Stimulated activated naive CD8-positive, alpha-beta T cell treated with anti-CD3 and anti-CD28 coated beads, Interleukin-15, amount 100 ng/mL, for 72 hours (primary cell): ENCODE results near the gene RAD51B.
"Not testable (repeated sequence)": the region's sequence is repeated elsewhere in the genome, so short reads cannot be mapped to it uniquely, and the experiment has no call there.

Experiments used
- ATAC-seq: fragments of 150-1000 bp; cut with Tn5 transposase; 2 replicates; pipeline ENCODE4 v1.10.0; 2021; ENCODE audit warnings: mild to moderate bottlenecking, moderate library complexity
- DNase-seq, 2 donors: peaks; one replicate each; pipeline ENCODE4 v3.0.0; 2021 to 2022
- H3K27ac Mint-ChIP-seq, 2 donors: one replicate each; pipeline ENCODE4 v1.8.0; 2022; ENCODE audit warnings: mild to moderate bottlenecking in 2 of 2, mixed read lengths in 2 of 2, moderate library complexity in 2 of 2
- H3K27me3 Mint-ChIP-seq: one replicate; pipeline ENCODE4 v1.8.0; 2022; ENCODE audit warnings: mixed read lengths
- H3K4me1 Mint-ChIP-seq: one replicate; pipeline ENCODE4 v1.8.0; 2022; ENCODE audit warnings: mild to moderate bottlenecking, mixed read lengths
- H3K4me3 Mint-ChIP-seq, 2 donors: one replicate each; pipeline ENCODE4 v1.8.0; 2022; ENCODE audit warnings: mild to moderate bottlenecking in 2 of 2, mixed read lengths in 2 of 2, moderate library complexity in 1 of 2
- H3K9me3 Mint-ChIP-seq, 2 donors: one replicate each; pipeline ENCODE4 v1.8.0; 2022; ENCODE audit warnings: mixed read lengths in 2 of 2

RAD51B gene

DNA sequence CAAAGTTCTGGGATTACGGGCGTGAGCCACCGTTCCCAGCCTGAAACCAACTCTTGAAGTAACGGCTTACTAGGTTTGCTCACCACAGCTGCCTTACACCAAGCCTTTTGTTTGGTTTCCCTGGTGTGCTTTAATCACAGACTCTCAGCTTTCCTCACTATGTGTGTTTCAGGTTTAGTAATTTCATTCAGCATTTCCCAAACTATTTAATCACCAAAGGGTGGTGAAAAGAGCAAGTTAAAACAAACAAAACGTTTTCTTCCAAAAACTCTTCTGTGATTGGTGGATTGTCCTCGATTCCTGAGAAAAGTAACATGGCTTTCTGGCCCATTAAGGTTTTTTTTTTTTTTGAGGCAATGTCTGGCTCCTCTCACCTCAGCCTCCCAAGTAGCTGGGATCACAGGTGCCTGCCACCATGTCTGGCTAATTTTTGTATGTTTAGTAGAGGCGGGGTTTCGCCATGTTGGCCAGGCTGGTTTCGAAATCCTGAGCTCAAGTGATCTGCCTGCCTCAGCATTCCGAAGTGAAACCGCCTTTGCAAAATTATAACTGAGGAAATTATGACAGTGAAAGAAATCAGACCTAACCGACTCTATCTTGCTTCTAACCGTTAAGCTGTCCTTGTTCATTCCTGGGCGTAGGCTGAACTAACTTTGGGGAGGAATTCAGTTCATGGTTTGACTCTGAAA lies 1.7 kb upstream of the RAD51B start:
- DNase-seq (no peak), ATAC-seq (no peak)
- Mint-ChIP-seq H3K4me3 (peak overlapping the region in 1 of 2 donors; percentile 97), H3K27ac (no peak overlapping the region), H3K4me1 (peaks cover 48% of the 10 kb centered on the region), H3K27me3 (no peaks in the 10 kb centered on the region), H3K9me3 (no peaks in the 10 kb centered on the region)

DNA sequence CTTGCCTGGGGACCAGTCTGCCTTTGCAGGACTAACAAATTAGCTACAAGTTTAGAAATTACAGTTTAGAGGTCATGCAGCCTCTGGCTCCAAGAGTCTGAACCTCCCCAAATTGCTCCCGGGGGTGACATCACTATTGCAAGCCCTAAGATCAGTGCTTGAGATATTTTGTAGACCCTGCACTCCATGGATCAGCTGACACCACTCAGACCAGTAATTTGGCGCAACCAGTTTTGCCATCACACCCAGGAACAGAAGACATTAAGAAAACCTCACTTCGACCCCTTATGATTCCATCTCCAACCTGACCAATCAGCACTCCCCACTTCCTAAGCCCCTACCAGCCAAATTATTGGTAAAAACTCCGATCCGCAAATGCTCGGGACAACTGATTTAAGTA lies 1.1 kb upstream of the RAD51B start:
- H3K27ac Mint-ChIP-seq, H3K9me3 Mint-ChIP-seq: not testable (repeated sequence)

DNA sequence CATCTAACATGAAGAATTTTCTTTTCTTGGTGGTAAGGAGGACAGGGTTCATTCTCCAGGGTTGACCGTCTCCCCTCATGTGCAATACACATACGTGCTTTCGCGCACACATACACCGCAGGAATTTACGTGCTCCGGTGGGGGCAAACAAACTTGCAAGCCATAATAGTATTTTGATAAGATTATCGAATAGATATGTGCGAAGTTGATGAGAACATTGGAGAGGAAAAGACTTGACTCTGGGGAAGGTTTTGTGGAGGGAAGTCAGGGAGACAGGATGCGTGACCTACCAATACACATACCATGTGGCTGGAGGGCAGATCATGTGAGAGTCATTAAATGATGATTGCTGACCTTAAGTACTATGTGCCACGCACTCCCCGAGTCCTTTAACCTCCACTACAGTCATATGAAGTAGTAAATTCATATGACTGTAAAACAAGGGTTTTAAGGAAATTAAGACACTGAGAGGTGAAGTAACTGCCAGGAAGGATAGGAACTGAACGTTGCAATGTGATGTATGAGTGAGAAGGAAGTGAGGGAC lies 921 bp downstream of the RAD51B start:
- ATAC-seq (peak; percentile 37), DNase-seq (no peak)
- H3K4me1 Mint-ChIP-seq = peaks cover 33% of the 10 kb centered on the region
- H3K27ac Mint-ChIP-seq = peak overlapping the region; percentile 97 to 98
- no peaks in the 10 kb centered on the region for H3K27me3 Mint-ChIP-seq
- H3K9me3 Mint-ChIP-seq = no peaks in the 10 kb centered on the region
- peak overlapping the region; percentile 97 to 98 for H3K4me3 Mint-ChIP-seq

More for the DNA sequence above, 1.1 kb upstream of the RAD51B start:
- not testable (repeated sequence) for DNase-seq, H3K27me3 Mint-ChIP-seq, ATAC-seq
- H3K4me3 Mint-ChIP-seq = peak overlapping the region; percentile 97 to 98
- H3K4me1 Mint-ChIP-seq = peaks cover 48% of the 10 kb centered on the region

DNA sequence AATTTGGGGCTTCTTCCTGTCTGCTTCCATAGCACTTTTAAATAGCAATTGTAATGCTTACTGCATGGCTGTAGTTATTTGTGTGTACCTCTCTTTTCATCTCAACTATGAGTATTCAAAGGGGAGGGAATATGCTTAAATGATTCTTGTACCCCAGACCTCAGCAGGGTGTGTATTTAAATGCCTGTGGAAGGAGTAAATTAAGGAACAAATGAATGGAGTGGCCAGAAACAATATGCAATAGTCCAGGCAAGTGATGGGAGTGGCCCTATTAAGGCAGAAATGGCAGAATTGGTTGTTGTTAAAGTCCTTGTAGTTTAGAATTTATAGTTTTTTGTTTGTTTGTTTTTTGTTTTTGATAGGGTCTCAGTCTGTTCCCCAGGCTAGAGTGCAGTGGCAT lies 1.5 kb downstream of the RAD51B start:
- Mint-ChIP-seq H3K27me3 (no peaks in the 10 kb centered on the region), H3K27ac (no peak overlapping the region), H3K4me1 (peaks cover 28% of the 10 kb centered on the region), H3K9me3 (no peaks in the 10 kb centered on the region), H3K4me3 (peak overlapping the region; percentile 97 to 98)
- no peak for DNase-seq
- ATAC-seq = no peak

DNA sequence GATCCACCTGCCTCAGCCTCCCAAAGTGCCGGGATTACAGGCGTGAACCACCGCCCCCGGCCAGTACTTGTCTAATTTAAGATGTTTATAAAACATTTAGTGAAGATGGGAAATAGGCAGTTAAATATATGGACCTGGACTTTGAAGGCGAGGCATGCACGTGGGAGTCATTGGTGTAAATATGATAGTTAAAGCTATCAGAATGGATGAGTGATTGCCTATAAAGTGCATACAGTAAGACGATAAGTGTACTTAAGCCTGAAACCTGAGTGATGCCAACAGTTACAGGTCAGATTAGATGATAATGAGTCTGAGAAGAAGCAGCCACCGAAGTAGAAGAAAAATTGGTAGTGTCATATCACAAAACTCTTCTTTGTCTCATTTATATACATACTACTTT lies 11.5 kb downstream of the RAD51B start:
- ATAC-seq = no peak
- Mint-ChIP-seq H3K4me1 (no peaks in the 10 kb centered on the region), H3K27me3 (no peaks in the 10 kb centered on the region), H3K4me3 (no peak overlapping the region), H3K27ac (no peak overlapping the region), H3K9me3 (peaks cover 0 to 4% of the 10 kb centered on the region in 2 donors)
- DNase-seq = no peak

DNA sequence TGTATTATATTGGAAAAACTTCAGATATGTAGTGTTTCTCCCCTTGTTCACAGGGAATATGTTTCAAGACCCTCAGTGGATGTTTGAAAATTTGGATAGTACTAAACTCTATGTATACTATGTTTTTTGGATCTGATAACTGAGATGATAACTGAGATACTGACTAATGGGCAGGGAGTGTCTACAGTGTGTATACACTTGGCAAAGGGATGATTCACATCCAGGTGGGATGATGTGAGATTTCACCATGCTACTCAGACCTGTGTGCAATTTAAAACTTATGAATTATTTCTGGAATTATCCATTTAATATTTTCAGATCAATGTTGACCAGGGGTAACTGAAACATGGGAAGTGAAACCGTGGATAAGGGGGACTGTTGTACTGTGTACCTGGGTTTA lies 13.8 kb downstream of the RAD51B start:
- Mint-ChIP-seq H3K27ac (no peak overlapping the region), H3K4me3 (no peak overlapping the region), H3K4me1 (no peaks in the 10 kb centered on the region), H3K9me3 (peaks cover 0 to 3% of the 10 kb centered on the region in 2 donors), H3K27me3 (no peaks in the 10 kb centered on the region)
- ATAC-seq (no peak), DNase-seq (no peak)

DNA sequence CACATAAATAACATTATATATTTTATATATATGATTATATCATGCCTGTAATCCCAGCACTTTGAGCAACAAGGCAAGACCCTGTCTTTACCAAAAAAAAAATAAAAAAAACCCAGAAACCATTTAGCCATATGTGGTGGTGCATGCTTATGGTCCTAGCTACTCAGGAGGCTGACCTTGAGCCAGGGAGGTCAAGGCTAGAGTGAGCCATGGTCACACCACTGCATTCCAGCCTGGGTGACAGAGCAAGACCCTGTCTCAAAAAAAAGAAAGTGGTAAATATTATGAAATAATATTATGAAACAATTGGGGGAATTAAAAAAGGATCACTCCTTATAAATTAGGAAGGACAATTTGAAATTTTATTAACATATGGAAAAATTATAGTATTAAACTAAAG lies 16.0 kb downstream of the RAD51B start:
- no peaks in the 10 kb centered on the region for H3K27me3 Mint-ChIP-seq
- DNase-seq (no peak), ATAC-seq (no peak)
- H3K4me3 Mint-ChIP-seq = no peak overlapping the region
- no peak overlapping the region for H3K27ac Mint-ChIP-seq
- no peaks in the 10 kb centered on the region for H3K9me3 Mint-ChIP-seq
- H3K4me1 Mint-ChIP-seq = no peaks in the 10 kb centered on the region

DNA sequence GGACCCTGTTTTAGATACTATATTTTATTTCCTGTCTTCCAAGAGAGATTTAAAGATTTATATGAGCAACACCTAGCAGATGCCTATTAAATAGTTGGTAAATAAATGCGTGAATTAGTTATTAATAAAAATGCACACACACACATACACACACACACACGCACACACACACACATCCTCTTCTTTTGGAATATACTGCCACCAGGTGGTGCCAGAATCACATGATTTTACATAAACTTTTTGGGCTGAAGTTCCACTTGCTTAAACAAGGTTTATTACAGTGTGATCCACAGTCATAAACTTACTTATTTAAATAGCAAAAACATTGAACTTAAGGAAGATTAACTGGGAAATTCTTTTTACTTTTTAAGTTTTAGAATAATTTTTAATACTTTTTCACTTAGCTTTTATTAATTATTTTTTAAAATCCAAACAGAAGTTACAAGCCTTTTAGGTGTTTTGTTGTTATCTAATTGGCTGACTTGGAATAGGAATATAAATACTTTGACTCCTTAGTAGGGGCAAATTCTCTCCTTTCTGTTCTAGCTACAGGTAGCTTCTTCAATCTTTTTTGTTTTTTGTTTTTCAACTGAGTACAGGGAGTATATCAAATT lies 17.5 kb downstream of the RAD51B start:
- DNase-seq (peak; percentile 30 to 47), ATAC-seq (no peak)
- Mint-ChIP-seq H3K4me3 (no peak overlapping the region), H3K27ac (no peak overlapping the region), H3K9me3 (no peaks in the 10 kb centered on the region), H3K27me3 (no peaks in the 10 kb centered on the region), H3K4me1 (no peaks in the 10 kb centered on the region)

DNA sequence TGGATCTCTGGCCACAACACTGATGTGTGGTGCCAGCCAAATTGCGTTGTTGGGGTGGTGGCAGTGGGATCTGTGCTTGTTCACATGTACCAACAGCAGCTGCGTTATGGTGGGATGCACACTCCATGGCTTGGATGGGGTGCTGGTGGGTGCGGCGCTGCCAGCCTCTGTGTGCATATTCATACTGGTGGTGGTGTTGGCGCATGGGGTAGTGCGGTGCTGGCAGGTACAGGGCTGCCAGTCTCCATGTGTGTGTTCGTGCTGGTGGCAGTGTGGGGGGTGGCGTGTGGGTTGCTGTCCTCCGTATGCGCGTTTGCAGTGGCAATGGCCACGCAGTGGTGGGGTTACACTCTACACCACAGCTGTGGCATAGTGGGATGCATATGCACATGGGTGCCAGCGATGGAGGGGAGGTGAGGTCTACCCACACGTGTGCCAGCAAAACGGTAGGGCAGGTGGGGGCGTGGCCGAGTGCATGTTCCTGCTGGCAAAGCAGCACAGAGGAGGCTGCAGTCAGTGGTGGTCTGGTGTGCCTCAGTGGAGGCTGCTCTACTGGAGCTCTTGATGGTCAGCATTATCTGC lies 26.5 kb downstream of the RAD51B start:
- Mint-ChIP-seq H3K4me3 (no peak overlapping the region), H3K9me3 (peaks cover 20 to 33% of the 10 kb centered on the region in 2 donors), H3K27me3 (no peaks in the 10 kb centered on the region), H3K4me1 (peaks cover 17% of the 10 kb centered on the region), H3K27ac (peak overlapping the region in 1 of 2 donors; percentile 36)
- DNase-seq = no peak
- no peak for ATAC-seq

DNA sequence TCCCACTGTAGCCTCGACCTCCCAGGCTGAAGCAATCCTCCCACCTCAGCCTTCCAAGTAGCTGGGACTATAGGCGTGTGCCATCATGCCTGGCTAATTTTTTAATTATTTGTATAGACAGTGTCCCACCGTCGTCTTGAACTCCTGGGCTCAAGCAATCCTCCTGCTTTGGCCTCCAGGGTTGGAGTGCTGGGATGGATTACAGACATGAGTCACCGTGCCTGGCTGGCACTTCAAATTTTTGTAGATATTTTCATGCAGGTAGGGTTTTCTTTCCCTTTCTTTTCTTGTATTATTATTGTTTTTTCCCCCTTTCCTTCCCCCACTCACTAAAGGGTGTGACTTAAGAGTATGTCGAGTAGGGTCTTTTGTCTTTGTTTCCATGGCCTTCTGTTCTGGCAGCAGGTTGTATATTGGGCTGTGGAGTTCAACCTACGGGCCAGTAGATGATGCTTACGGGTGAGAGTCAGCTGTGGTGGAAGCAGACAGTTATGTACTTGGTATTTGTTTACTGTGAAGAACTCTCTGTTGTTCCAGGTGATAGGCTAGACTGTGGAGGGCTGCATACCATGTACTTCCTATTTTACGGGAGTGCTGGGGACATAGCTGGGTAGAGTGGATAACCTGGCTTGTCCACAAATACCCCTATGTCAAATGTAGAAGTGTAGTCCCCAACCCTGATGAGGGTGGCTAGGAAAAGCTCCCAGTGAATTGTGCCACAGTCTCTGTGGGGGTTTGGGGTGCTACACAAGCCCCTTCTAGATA lies 30.7 kb downstream of the RAD51B start:
- no peak overlapping the region for H3K4me3 Mint-ChIP-seq
- DNase-seq (no peak), ATAC-seq (no peak)
- no peak overlapping the region for H3K27ac Mint-ChIP-seq
- no peaks in the 10 kb centered on the region for H3K27me3 Mint-ChIP-seq
- H3K4me1 Mint-ChIP-seq = peaks cover 11% of the 10 kb centered on the region
- peaks cover 20 to 33% of the 10 kb centered on the region in 2 donors for H3K9me3 Mint-ChIP-seq

DNA sequence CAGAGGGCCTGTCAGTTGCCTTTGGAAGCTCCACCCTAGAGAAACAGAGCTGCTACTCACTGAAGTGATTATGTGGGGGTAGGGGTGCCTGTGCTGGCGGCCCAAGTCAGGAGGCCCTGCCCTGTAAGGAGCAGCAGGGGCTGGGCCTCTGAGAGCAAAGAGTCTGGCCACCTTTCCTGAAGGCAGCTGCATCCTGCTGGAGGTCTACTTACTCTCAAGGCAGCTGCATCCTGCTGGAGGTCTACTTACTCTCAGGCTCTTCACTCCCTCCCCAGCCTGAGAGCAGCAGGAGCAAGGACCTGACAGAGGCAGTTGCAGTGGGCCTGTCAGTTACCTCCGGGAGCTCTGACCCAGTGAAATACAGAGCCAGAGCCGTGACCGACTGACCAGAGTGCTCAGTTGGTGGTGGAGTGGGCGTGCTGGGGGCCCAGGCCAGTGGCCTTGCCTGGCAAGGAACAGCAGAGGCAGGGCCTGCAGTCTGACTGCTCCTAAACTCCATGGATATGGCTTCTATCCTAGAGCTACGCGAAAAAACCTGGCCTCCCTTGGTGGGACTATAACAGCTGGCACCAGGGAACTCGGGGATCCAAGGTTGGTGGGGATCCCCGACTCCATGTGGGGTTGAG lies 32.3 kb downstream of the RAD51B start:
- Mint-ChIP-seq H3K4me1 (peaks cover 11% of the 10 kb centered on the region), H3K27ac (no peak overlapping the region), H3K27me3 (no peaks in the 10 kb centered on the region), H3K4me3 (no peak overlapping the region), H3K9me3 (peaks cover 14 to 21% of the 10 kb centered on the region in 2 donors)
- DNase-seq (no peak), ATAC-seq (no peak)

DNA sequence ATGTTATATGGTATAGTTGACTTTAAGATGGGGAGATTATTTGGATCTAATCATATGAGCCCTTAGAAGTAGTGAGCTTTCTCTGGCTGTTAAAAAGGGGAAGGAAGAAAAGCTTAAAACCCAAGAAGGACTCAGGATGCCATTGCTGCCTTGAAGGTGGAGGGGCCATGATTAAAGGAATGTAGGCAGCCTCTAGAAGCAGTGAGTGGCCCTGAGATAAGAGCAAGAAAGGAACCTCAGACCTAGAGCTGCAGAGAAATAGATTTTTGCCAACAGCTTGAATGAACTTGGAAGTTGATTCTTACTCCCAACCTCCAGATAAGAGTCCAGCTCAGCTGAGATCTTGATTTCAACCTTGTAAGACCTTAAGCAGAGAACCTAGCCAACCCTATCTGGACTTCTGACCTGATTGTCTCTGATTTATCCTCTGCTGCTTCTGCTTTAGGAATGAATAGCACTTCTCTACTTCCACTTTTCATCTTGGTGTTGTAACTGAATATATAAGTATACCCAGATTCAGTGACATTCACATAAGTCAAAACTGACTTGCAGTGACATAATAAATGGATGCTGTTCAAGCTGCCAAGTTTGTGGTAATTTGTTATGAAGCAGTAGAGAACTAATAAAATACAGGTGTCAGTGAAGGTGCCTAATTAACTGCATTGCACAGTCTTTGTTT lies 33.5 kb downstream of the RAD51B start:
- Mint-ChIP-seq H3K9me3 (peaks cover 6 to 9% of the 10 kb centered on the region in 2 donors), H3K4me3 (no peak overlapping the region), H3K27me3 (no peaks in the 10 kb centered on the region), H3K4me1 (peaks cover 11% of the 10 kb centered on the region), H3K27ac (no peak overlapping the region)
- ATAC-seq (no peak), DNase-seq (no peak)

DNA sequence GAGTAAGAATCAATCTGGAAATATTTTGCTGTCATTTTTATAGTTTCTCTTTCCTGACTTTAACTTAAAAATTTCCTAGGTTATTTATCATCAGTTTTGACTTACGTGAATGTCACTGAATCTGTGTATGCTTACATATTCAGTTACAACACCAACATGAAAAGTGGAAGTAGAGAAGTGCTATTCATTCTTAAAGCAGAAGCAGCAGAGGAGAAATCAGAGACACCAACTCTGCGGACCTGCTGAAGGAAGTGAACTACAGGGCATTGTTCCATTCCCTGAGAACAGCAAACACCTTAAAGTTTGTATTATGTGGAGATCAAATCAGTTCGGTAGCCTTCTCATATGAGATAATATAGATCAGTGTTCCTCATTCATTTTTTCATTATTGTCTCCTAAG lies 34.1 kb downstream of the RAD51B start:
- Mint-ChIP-seq H3K27ac (no peak overlapping the region), H3K4me3 (no peak overlapping the region), H3K4me1 (peaks cover 11% of the 10 kb centered on the region), H3K9me3 (peaks cover under 1 to 3% of the 10 kb centered on the region in 2 donors), H3K27me3 (no peaks in the 10 kb centered on the region)
- DNase-seq (no peak), ATAC-seq (no peak)

DNA sequence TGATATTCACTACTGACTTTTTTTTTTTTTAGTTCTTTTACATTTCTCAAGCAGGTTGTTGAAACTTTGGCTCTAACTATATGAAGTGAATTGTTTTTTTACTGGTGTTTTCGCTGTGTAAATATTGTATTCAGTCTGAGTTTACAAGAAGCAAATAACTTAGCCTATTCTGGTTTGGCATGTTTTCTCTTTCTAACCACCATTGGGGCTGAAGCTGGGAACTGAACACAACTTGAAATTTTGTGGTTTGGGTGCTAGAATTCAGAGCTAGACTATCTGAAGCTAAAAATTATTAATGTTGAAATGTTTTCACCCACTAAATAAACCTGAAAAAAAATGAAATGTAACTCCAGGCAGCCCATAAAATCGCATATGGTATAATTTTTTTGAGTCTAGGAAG lies 37.2 kb downstream of the RAD51B start:
- Mint-ChIP-seq H3K4me1 (peaks cover 8% of the 10 kb centered on the region), H3K27ac (no peak overlapping the region), H3K4me3 (no peak overlapping the region), H3K9me3 (no peaks in the 10 kb centered on the region), H3K27me3 (no peaks in the 10 kb centered on the region)
- ATAC-seq = no peak
- DNase-seq = no peak
